Smooth muscle cell of the pulmonary artery (primary cell): ENCODE results near the gene ESPNL. TPM values are rescaled to one million over a fixed set of nuclear protein-coding genes. Genes with fewer than 3 reads are reported as not detected.

Source experiments
- total RNA-seq: library from RNA; depleted of rRNA; stranded (reverse); fragments of >200 nt; gene quantifications from 2 replicates; pipeline ENCODE4 v1.2.3, GENCODE V29; 2014

ESPNL gene, protein sequence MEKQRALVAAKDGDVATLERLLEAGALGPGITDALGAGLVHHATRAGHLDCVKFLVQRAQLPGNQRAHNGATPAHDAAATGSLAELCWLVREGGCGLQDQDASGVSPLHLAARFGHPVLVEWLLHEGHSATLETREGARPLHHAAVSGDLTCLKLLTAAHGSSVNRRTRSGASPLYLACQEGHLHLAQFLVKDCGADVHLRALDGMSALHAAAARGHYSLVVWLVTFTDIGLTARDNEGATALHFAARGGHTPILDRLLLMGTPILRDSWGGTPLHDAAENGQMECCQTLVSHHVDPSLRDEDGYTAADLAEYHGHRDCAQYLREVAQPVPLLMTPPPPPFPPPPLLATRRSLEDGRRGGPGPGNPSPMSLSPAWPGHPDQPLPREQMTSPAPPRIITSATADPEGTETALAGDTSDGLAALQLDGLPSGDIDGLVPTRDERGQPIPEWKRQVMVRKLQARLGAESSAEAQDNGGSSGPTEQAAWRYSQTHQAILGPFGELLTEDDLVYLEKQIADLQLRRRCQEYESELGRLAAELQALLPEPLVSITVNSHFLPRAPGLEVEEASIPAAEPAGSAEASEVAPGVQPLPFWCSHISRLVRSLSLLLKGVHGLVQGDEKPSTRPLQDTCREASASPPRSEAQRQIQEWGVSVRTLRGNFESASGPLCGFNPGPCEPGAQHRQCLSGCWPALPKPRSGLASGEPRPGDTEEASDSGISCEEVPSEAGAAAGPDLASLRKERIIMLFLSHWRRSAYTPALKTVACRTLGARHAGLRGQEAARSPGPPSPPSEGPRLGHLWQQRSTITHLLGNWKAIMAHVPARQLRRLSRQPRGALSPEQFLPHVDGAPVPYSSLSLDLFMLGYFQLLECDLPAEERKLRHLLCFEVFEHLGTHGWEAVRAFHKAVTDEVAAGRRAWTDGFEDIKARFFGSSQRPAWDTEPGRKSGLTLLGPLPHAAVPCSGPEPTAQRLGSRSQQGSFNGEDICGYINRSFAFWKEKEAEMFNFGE
- 1.9 and 2.5 TPM in 2 replicates for total RNA-seq

DNA sequence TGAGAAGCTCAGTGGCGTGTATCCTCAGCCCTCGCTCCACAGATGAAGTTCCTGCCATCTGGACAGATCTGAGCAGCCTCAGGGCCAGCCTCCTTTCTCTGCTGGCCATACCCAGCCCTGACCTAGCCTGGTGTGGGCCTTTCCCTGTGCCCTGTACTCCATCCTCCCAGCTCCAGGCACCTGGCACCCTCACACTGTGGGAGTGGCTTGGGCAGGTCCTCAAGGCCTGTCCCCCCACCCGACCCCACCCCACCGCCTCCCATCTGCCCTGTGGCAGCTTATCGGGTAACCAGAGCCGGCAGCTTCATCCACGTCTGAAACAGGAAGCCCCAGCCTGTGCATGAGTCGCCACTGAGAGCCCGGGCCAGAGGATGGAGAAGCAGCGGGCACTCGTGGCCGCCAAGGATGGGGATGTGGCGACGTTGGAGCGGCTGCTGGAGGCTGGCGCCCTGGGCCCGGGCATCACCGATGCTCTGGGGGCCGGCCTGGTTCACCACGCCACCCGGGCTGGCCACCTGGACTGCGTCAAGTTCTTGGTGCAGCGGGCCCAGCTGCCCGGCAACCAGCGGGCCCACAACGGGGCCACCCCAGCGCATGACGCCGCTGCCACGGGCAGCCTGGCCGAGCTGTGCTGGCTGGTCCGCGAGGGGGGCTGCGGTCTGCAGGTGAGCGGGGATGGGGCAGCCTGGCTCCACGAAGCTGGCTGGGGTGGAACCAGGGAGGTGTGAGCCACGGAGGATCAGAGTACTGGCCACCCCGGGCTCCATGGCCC is at the start of gene ESPNL:
TSS of gene ESPNL (plus strand) at position 292 of the 772 bp plus-strand sequence. CDS start at position 372, 80 bp downstream.

DNA sequence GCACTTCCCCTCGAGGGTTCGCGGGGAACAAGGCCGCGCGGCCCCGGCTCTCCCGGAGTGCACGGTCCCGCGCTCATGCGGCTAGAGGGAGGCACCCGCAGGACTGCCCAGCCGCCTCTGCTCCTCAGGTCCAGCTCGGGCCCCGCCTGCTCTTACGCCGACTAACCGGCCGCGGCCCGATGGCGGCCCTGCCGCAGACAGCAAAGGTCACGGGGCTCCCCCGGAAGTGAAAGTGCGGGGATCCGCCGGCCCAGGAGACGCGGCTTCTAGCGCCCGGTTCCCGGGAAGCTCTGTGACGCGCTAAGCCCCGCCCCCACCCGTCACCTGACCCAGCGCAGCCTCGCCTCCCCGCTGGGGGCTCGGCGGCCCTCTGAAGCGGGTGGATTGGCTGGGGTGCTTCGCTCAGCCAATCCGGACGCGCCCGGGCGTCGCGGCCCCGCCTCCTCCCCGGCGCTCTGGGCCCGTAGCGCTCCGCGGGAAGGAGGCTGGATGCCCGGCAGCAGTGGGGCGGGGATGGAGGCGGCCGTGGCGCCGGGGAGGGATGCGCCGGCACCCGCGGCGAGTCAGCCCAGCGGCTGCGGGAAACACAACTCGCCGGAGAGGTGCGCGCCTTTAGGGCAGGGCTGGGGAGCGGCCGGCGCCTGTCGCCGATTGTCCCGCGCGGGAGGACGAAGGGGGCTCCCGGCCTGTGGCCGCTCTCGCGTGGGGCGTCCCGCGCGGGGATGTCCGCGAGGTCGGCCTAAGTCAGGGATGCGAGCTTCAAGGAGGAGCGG is 39.4 kb upstream of the ESPNL start, which contains the start of gene SCLY:
TSS of gene SCLY (plus strand) at position 460 of the 773 bp plus-strand sequence. CDS start at position 514, 54 bp downstream.

DNA sequence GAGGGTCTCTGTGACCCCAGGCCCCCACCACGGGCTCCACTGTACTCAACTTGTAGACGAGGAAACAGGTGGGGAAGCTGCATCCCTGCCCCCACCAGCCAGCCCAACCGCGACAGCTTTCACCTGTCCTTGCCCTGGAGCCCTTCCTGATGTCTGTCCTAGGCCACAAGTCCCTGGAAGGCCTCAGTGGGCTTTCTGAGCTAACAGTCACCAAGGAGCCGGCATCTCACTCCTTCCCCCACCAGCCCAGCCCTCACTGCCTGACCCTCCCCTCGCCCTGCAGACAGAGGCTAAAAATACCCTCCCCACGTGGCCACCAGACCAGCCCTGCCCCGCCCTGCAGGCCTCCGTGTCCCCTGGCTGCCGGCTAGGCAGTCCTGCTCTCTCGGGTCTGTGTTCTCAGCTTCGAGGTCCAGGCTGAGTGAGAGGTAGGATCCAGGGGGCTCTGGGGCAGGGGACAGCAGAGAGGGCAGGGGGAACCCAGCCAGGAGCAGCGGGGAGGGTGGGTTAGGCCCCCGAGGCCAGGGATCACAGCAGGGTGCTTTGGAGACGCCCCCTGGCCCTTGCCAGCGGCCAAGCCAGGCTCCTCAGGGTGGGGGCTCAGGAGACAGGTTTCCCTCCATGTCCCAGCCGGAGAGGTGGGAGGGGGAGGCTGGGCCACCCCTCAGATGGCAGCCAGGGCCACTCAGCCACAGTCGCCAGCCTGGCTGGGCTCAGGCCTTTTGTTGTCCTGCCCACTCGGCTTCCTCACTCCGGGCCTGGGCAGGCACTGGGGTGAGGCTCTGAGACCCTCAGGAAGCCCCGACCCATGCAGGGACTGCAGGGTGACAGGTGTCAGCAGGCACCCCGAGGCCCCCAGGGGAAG is 38.4 kb downstream of the ESPNL start, which contains the start of gene KLHL30:
TSS of gene KLHL30 (plus strand) at position 338 of the 865 bp plus-strand sequence. CDS start 2,087 bp downstream, outside the sequence.

DNA sequence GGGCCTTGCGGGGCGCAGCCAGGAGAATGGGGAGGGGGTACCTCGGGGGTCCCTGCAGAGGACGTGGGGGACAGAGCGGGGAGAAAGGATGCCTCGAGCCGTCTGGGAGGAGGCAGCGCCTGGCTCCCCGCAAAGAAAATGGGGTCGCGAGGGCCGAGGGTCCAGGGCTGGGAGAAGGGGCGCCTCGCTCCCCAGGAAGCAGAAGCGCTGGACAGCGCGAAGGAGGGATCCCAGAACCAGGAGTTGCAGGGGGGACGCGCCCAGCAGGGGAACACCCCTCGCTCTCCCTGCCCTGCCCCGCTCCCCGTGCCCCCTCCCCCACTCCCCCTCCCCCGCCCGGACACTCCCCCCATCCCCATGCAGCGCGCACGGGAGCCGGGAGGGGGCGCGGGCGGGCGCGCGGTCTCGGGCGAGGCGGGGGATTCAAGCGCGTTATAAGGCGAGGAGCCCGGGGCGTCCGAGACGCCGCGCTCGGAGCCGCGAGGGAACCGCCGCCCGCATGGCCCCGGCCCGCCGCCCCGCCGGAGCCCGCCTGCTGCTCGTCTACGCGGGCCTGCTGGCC is 58.5 kb downstream of the ESPNL start, which contains the start of gene ERFE:
TSS of gene ERFE (plus strand) at position 462 of the 562 bp plus-strand sequence. CDS start at position 500, 38 bp downstream.

Other genes with a start within 250 kb of the ESPNL start
- gene RAMP1, start 240.7 kb upstream of the ESPNL start, total RNA-seq: 2.3 and 3.7 TPM in 2 replicates
- 35.6 and 38.1 TPM in 2 replicates for gene UBE2F, start 133.3 kb upstream of the ESPNL start, total RNA-seq
- gene SCLY, start 39.3 kb upstream of the ESPNL start, total RNA-seq: 11.7 and 18.3 TPM in 2 replicates
- 5.2 and 11.7 TPM in 2 replicates for gene KLHL30, start 38.3 kb downstream of the ESPNL start, total RNA-seq
- 0.56 and 4.8 TPM in 2 replicates for gene ERFE, start 58.6 kb downstream of the ESPNL start, total RNA-seq
- gene ILKAP, start 103.4 kb downstream of the ESPNL start, total RNA-seq: 16.8 and 22.8 TPM in 2 replicates
- 1.3 TPM in 2 replicates for gene HES6, start 139.7 kb downstream of the ESPNL start, total RNA-seq
- 3.9 and 4.1 TPM in 2 replicates for gene PER2, start 188.3 kb downstream of the ESPNL start, total RNA-seq
- gene TRAF3IP1, start 220.2 kb downstream of the ESPNL start, total RNA-seq: 8.1 and 12.0 TPM in 2 replicates